Lower leg skin (tissue), 4 donors: ENCODE measurements around the gene EDA. TPM values are rescaled to one million over a fixed set of nuclear protein-coding genes. Genes with fewer than 3 reads are reported as not detected.
"Not testable (repeated sequence)": the region's sequence is repeated elsewhere in the genome, so short reads cannot be mapped to it uniquely, and the experiment has no call there.

ENCODE experiments used
- DNase-seq, 2 donors: peaks; one replicate each; pipeline ENCODE4 v3.0.0-alpha.2; 2019; ENCODE audit warnings: low spot score in 2 of 2
- H3K4me3 ChIP-seq: fragments of 200-600 bp; sonication (generic); 2 replicates; pipeline ENCODE4 v1.5.1; 2017; ENCODE audit warnings: mild to moderate bottlenecking, low read depth; ENCODE audit not compliant: poor library complexity, severe bottlenecking
- CTCF ChIP-seq, 3 donors: fragments of 450-650 bp; IDR thresholded peaks; one replicate each; pipeline ENCODE4 v1.5.1; 2016; ENCODE audit warnings: antibody characterized with exemption in 3 of 3, mild to moderate bottlenecking in 3 of 3, moderate library complexity in 2 of 3
- POLR2A ChIP-seq, 2 donors: fragments of 450-650 bp; IDR thresholded peaks; one replicate each; pipeline ENCODE4 v1.6.1; 2016 to 2017; ENCODE audit warnings: antibody characterized with exemption in 2 of 2, mild to moderate bottlenecking in 1 of 2, moderate library complexity in 1 of 2
- WGBS, 2 donors: methylation state at CpG; one replicate each; pipeline ENCODE4 v1.1.5; 2018; 5-methylcytosine and 5-hydroxymethylcytosine counted together
- intact Hi-C: fragments of 100-400 bp; cut with DNase I; formaldehyde crosslinking; loops from one replicate; pipeline ENCODE4 v1.15.0; 2023; ENCODE audit warnings: low total_unique reads
- total RNA-seq, 4 donors: library from RNA; depleted of rRNA; stranded (reverse); fragments of >200 nt; gene quantifications; one replicate each; pipeline ENCODE4 v1.1.0, GENCODE V29; 2016

EDA gene
- total RNA-seq, 4 donors from 2014 or later = 3.0 to 9.9 (median 4.5) TPM

DNA sequence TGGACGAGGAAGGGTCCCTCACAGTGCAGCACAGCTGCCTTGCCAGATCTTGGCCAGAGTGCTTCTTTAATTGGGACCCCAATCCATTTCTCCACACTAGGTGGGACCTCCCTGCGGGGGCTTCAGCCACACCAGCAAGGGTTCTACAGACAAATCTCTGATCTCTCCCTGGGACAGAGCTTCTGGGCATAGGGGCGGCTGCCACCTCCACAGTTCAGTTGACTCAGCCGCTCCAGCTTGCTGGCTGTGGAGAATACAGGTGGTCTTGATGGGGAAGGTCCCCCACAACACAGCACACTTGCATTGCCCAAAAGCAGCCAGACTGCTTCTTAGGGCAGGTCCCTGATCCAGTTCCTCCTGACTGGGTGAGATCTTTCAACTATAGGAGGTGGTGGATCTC, 199.6 kb downstream of the EDA start:
- 92 to 95% methylated on average over 3 to 4 of the region's 4 CpGs for WGBS, 2 donors
- intact Hi-C loops = no loop called here
- no peak for DNase-seq
- H3K4me3 ChIP-seq = no peak overlapping the region
- TF ChIP-seq CTCF (IDR thresholded peaks at IDR 0.05) (no peak), POLR2A (IDR thresholded peaks at IDR 0.05) (no peak)

DNA sequence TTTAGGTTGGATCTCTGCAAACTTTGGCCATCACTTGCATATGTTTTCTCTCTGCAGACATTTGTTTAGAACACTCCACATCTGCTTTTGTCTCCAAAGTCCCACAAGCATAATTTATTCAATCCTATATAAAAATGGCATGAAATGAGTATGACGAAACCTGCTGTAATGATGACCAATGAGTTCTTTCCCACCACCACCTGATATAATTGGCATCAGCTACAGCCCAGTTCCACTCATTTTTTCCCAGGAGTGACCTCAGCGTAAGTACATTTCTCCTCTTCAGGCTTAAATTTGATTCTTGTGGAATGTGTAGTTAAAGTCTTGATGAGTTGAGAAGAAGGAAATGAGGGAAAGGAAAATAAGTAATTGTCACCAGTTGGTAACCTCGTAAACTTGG, 228.7 kb downstream of the EDA start:
- DNase-seq = no peak
- 75 to 83% methylated on average over 3 of the region's 3 CpGs for WGBS, 2 donors
- intact Hi-C loops = loop anchor here (1.0 kb wide), 1 partner anchor 46 kb away; no protein-coding TSS in a partner anchor
- TF ChIP-seq CTCF (IDR thresholded peaks at IDR 0.05) (no peak), POLR2A (IDR thresholded peaks at IDR 0.05) (no peak)
- no peak overlapping the region for H3K4me3 ChIP-seq

DNA sequence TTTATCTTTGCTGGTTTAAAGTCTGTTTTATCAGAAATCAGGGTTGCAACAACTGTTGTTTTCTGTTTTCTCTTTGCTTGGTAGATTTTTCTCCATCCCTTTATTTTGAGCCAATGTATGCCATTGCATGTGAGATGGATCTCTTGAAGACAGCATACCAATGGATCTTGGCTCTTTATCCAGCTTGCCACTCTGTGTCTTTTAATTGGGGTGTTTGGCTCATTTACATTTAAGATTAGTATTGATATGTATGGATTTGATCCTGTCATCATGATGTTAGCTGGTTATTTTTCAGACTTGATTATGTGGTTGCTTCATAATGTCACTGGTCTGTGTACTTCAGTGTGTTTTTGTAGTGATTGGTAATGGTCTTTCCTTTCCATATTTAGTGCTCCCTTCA, 244.1 kb downstream of the EDA start:
- DNase-seq, intact Hi-C loops, H3K4me3 ChIP-seq: not testable (repeated sequence)

GRCh38 chrX:69876221-69876620, 260.3 kb downstream of the EDA start:
- DNase-seq = no peak
- H3K4me3 ChIP-seq = no peak overlapping the region
- 74 to 77% methylated on average over 1 of the region's 1 CpG for WGBS, 2 donors
- intact Hi-C loops = no loop called here
- TF ChIP-seq POLR2A (IDR thresholded peaks at IDR 0.05) = no peak
- no peak for TF ChIP-seq CTCF (IDR thresholded peaks at IDR 0.05)

GRCh38 chrX:69884210-69884609, 268.3 kb downstream of the EDA start:
- TF ChIP-seq CTCF (IDR thresholded peaks at IDR 0.05) (no peak), POLR2A (IDR thresholded peaks at IDR 0.05) (no peak)
- H3K4me3 ChIP-seq = no peak overlapping the region
- intact Hi-C loops = no loop called here
- DNase-seq = no peak
- 66 to 93% methylated on average over 1 of the region's 1 CpG for WGBS, 2 donors

DNA sequence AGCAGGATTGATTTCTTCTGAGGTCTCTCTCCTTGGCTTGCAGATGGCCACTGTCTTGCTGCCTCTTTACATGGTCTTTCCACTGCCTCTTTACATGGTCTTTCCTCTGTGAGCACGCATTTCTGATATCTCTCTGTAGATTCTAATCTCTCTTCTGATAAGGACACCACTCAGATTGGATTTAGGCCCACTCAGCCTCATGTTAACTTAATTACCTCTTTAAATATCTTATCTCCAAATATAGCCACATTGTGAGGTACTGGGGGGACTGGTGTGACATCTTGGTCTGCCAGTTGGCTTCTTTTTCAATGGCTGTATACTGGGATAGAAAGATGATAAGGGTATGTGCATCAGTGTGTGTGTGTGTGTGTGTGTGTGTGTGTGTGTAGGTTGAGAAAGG, 280.1 kb downstream of the EDA start:
- 55 to 57% methylated on average over 1 of the region's 1 CpG for WGBS, 2 donors
- intact Hi-C loops = no loop called here
- no peak for TF ChIP-seq CTCF (IDR thresholded peaks at IDR 0.05)
- TF ChIP-seq POLR2A (IDR thresholded peaks at IDR 0.05) = no peak
- DNase-seq = no peak
- no peak overlapping the region for H3K4me3 ChIP-seq
